Colonic mucosa (tissue), 4 donors: ENCODE data around the gene EFR3B. TPM values are rescaled to one million over a fixed set of nuclear protein-coding genes. Genes with fewer than 3 reads are reported as not detected.

Experiments
- DNase-seq: peaks from one replicate; pipeline ENCODE4 v3.0.0-alpha.2; 2020
- H3K27ac ChIP-seq: fragments of 200-600 bp; one replicate; pipeline ENCODE4 v1.8.0; 2021
- H3K27me3 ChIP-seq: fragments of 200-600 bp; one replicate; pipeline ENCODE4 v1.8.0; 2021
- H3K36me3 ChIP-seq: fragments of 200-600 bp; one replicate; pipeline ENCODE4 v1.8.0; 2021
- H3K4me1 ChIP-seq: fragments of 200-600 bp; one replicate; pipeline ENCODE4 v1.8.0; 2021; ENCODE audit warnings: mild to moderate bottlenecking
- H3K4me3 ChIP-seq: fragments of 200-600 bp; one replicate; pipeline ENCODE4 v1.8.0; 2021
- H3K9ac ChIP-seq, 2 donors: one replicate each; pipeline ENCODE4 v1.7.0; 2013; ENCODE audit warnings: control low read depth in 2 of 2, low read depth in 2 of 2, low read length in 2 of 2
- H3K9me3 ChIP-seq: fragments of 200-600 bp; one replicate; pipeline ENCODE4 v1.8.0; 2021
- intact Hi-C: fragments of 100-400 bp; cut with DNase I; formaldehyde crosslinking; loops from one replicate; pipeline ENCODE4 v1.14.1; 2022
- total RNA-seq, 2 donors: library from RNA; stranded (reverse); fragmentation: NEBNext Ultra II Directional in 1 of 2; extraction: Animal tissue kit (Norgen Biotek cat#: 25700) in 1 of 2; gene quantifications; one replicate each; pipeline ENCODE4 v1.2.1, GENCODE V29; 2021
- TF ChIP-seq, protein P1 (sequence below): fragments of 200-600 bp; IDR thresholded peaks from one replicate; pipeline ENCODE4 v1.8.0; 2022; ENCODE audit warnings: antibody characterized with exemption, mild to moderate bottlenecking
- donor health status: healthy.
- donor health status: DM: no; HTN: no; CAD: no.
- donor health status: DM: no; HTN: no; CAD: no.

EFR3B gene
- total RNA-seq, 2 donors from 2014 or later = 1.7 to 1.8 TPM

DNA sequence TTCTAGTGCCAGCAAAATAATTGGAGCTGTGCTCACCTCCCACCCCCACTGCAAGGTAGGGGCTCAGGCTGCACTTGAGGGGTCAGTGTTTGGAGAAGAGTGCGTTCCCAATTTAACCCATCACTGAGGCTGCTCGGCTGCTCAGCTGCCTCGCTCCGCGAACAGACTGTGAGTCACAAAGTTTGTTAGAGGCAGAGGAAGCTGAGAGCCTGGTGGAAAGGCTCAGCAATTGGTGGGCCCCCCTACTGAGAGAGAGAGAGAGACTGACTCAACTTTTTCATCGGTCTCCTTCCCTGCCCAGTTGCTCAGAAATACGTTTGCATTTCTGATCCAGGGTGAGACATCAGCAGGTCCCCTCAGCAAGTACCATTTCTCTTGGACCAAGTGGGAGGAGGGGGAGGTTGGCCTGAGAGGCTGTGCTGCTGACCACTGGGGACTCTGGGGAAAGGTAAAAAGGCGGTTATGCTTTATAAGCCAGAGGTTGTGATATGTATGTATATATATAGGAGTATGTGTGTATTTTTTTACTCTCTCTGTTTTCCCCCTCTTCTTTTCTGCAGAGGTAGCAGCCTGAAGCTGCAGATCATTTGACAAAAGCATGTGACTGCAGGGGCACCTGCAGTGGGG lies 1.5 kb downstream of the EFR3B start:
- Histone ChIP-seq H3K4me1 (peaks cover 6% of the 10 kb centered on the region), H3K27ac (no peak overlapping the region), H3K9me3 (no peaks in the 10 kb centered on the region), H3K27me3 (peaks cover 5% of the 10 kb centered on the region), H3K9ac (no peak overlapping the region), H3K4me3 (no peak overlapping the region), H3K36me3 (no peaks in the 10 kb centered on the region)
- intact Hi-C loops = no loop called here
- TF ChIP-seq, protein P1, sequence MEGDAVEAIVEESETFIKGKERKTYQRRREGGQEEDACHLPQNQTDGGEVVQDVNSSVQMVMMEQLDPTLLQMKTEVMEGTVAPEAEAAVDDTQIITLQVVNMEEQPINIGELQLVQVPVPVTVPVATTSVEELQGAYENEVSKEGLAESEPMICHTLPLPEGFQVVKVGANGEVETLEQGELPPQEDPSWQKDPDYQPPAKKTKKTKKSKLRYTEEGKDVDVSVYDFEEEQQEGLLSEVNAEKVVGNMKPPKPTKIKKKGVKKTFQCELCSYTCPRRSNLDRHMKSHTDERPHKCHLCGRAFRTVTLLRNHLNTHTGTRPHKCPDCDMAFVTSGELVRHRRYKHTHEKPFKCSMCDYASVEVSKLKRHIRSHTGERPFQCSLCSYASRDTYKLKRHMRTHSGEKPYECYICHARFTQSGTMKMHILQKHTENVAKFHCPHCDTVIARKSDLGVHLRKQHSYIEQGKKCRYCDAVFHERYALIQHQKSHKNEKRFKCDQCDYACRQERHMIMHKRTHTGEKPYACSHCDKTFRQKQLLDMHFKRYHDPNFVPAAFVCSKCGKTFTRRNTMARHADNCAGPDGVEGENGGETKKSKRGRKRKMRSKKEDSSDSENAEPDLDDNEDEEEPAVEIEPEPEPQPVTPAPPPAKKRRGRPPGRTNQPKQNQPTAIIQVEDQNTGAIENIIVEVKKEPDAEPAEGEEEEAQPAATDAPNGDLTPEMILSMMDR = no peak
- DNase-seq = no peak

DNA sequence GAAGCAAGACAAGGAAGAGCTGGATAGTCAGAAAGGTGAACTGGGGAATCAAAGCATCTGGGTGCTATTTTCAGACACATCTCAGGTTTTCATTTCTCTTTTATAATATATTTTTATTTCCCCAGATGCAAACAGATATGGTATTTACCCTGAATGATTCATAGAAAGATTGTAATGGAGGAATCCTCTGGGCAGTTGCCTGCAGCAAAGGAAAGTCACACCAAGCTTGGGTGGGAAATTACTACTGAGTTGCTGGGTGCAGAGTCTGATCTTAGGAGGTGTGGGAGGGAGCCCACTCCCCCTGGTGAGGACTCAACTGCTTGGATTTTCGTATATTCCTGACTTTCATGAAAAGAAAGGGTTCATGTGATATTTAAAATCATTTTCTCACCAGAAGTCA lies 2.1 kb downstream of the EFR3B start:
- Histone ChIP-seq H3K9me3 (no peaks in the 10 kb centered on the region), H3K27ac (no peak overlapping the region), H3K36me3 (no peaks in the 10 kb centered on the region), H3K4me3 (no peak overlapping the region), H3K9ac (no peak overlapping the region), H3K27me3 (peaks cover 5% of the 10 kb centered on the region), H3K4me1 (peaks cover 6% of the 10 kb centered on the region)
- TF ChIP-seq, protein P1 = no peak
- intact Hi-C loops = no loop called here
- DNase-seq = no peak

DNA sequence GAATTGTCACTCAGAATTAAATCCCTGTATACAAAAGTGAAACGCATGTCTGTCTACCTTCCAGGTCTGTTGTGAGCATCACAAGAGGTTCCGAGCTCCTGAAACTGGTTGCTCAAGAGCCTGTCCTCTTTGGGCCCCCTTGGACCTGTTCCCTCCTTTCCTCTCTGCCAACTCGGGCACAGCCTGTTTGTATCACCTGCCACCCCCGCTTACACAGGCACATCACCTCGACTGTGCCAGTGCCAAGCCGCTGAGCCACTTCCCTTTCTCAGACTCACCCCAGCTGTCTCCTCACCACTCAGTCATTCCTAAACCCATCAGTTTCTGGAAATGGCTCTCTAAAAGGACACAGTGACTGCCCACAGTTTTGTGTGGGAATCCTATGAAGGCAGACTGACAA lies 3.1 kb downstream of the EFR3B start:
- Histone ChIP-seq H3K9ac (no peak overlapping the region), H3K9me3 (no peaks in the 10 kb centered on the region), H3K4me1 (peaks cover 6% of the 10 kb centered on the region), H3K27me3 (peaks cover 5% of the 10 kb centered on the region), H3K36me3 (no peaks in the 10 kb centered on the region), H3K4me3 (no peak overlapping the region), H3K27ac (no peak overlapping the region)
- intact Hi-C loops = no loop called here
- DNase-seq = no peak
- TF ChIP-seq, protein P1 = no peak

DNA sequence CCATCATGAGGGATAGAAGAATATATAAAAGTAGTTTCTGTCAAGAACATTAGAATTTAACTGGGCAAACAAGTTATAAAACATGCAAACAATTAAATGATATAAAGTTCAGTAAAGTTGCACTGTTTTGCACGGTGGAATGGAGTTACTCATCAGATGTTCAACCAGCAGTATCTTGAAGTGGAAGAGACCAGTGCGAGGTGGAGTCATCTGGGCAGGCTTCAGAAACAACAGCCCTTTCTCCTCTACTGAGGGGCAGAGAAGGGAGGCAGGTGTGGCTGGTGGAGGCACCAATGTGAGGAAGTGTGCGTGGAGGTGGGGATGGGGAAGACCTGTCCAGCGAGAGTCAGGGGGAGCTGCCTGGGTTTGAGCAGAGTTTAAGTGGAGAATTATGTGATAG lies 7.5 kb downstream of the EFR3B start:
- Histone ChIP-seq H3K9me3 (no peaks in the 10 kb centered on the region), H3K36me3 (no peaks in the 10 kb centered on the region), H3K4me1 (no peaks in the 10 kb centered on the region), H3K9ac (no peak overlapping the region), H3K27ac (no peak overlapping the region), H3K27me3 (no peaks in the 10 kb centered on the region), H3K4me3 (no peak overlapping the region)
- intact Hi-C loops = no loop called here
- TF ChIP-seq, protein P1 = no peak
- no peak for DNase-seq

DNA sequence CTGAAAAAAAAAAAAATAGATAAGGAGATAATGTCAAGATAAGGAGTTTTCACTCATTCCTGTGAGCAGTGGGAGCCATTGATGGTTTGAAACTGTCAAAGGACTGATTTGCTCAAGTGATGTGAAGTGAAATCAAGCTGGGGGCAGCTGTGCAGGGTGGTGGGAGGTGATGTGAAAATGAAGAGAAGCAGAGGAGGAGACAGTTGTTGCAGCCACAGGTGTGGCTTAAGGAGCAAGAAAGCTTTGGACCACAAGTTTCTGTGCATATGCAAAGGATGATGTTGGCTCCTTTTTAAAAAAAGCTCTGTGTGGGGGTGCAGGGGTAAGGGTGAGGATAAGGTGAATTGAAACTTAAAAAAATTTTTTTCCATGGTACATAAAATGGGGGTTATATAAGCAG lies 8.3 kb downstream of the EFR3B start:
- H3K27me3 ChIP-seq = no peaks in the 10 kb centered on the region
- TF ChIP-seq, protein P1 = no peak
- no peaks in the 10 kb centered on the region for H3K36me3 ChIP-seq
- no peak overlapping the region for H3K4me3 ChIP-seq
- no peak overlapping the region for H3K27ac ChIP-seq
- no peaks in the 10 kb centered on the region for H3K9me3 ChIP-seq
- DNase-seq = no peak
- H3K4me1 ChIP-seq = no peaks in the 10 kb centered on the region
- H3K9ac ChIP-seq = no peak overlapping the region
- intact Hi-C loops = no loop called here
